ENCODE measurements around the gene C13orf46. TPM values are rescaled to one million over a fixed set of nuclear protein-coding genes. Genes with fewer than 3 reads are reported as not detected.
A peak's percentile ranks its signal among the peaks of the same experiment; 100 is the strongest.

Gene C13orf46
- polyA plus RNA-seq, 1 donor (not counting 4 experiments of a cell fraction or from before 2014, with no cell fraction given) = not detected

DNA sequence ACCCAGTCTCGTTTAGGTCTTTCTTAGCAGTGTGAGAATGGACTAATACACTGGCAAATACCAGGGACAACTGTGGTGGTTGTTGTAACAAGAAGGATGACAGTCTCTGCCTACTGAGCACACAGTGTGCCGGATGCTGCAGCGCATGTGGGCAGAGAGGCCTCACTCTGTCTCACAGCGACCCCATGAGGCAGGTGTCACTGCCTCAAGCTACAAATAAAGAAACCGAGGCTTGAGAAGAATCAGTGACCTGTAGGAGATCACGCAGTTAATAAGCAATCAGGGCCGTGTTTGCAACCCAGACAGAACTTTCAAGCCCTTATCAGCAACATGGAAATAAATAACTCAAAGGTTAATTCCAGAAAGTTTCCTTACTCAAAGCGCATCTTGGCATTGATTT, 69.5 kb downstream of the C13orf46 start:
- FAIRE-seq = peak; percentile 23
- TF ChIP-seq, protein P1, sequence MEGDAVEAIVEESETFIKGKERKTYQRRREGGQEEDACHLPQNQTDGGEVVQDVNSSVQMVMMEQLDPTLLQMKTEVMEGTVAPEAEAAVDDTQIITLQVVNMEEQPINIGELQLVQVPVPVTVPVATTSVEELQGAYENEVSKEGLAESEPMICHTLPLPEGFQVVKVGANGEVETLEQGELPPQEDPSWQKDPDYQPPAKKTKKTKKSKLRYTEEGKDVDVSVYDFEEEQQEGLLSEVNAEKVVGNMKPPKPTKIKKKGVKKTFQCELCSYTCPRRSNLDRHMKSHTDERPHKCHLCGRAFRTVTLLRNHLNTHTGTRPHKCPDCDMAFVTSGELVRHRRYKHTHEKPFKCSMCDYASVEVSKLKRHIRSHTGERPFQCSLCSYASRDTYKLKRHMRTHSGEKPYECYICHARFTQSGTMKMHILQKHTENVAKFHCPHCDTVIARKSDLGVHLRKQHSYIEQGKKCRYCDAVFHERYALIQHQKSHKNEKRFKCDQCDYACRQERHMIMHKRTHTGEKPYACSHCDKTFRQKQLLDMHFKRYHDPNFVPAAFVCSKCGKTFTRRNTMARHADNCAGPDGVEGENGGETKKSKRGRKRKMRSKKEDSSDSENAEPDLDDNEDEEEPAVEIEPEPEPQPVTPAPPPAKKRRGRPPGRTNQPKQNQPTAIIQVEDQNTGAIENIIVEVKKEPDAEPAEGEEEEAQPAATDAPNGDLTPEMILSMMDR (optimal IDR thresholded peaks at IDR 0.05 in 1 of 3, IDR thresholded peaks at IDR 0.05 in 1 of 3, conservative IDR thresholded peaks at IDR 0.05 in 1 of 3; ENCODE audit: extremely low read depth in 1 of 3, insufficient read depth in 2 of 3, low read length in 3 of 3) = peak; percentile 24 to 76 (median 42)
- TF ChIP-seq EZH2 (IDR thresholded peaks at IDR 0.05; ENCODE audit: low read length) = no peak

DNA sequence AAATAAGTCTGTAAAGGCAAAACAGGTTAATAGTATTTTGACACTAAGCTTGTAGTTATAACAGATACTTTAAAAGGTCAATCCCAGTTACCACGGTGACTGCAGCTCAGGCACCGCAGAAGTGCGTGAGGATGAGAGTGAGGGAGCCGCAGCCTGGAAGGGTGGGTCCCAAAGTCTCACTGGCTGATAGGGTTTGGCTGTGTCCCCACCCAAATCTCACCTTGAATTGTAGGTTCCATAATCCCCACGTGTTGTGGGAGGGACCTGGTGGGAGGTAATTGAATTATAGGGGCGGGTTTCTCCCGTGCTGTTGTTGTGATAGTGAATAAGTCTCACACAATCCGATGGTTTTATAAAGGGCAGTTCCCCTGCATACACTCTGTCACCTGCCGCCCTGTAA, 70.0 kb downstream of the C13orf46 start:
- Histone ChIP-seq H3K4me3 (ENCODE audit: control insufficient read depth in 2 of 3, extremely low read depth in 1 of 3, insufficient read depth in 2 of 3, low read depth in 1 of 3, low read length in 3 of 3) (no peak overlapping the region), H3K9me3 (ENCODE audit: control insufficient read depth, low read depth, low read length) (no peaks in the 10 kb centered on the region), H3K36me3 (ENCODE audit: control insufficient read depth in 2 of 2, extremely low read depth in 1 of 2, insufficient read depth in 2 of 2, low read length in 2 of 2) (no peaks in the 10 kb centered on the region), H3K4me1 (ENCODE audit: control insufficient read depth, extremely low read depth, insufficient read depth, low read length) (peaks cover 8% of the 10 kb centered on the region), H3K9me1 (ENCODE audit: control insufficient read depth, extremely low read depth, insufficient read depth, low read length) (no peaks in the 10 kb centered on the region), H3K27ac (ENCODE audit: control insufficient read depth, insufficient read depth, low read length) (no peak overlapping the region), H3K9ac (ENCODE audit: control insufficient read depth, extremely low read depth, insufficient read depth, low read length) (no peak overlapping the region), H3K27me3 (ENCODE audit: control insufficient read depth, extremely low read depth, insufficient read depth, low read length) (no peaks in the 10 kb centered on the region), H4K20me1 (ENCODE audit: control insufficient read depth, extremely low read depth, insufficient read depth, low read length) (no peaks in the 10 kb centered on the region), H3K4me2 (ENCODE audit: control insufficient read depth, extremely low read depth, insufficient read depth, low read depth, low read length) (no peak overlapping the region), H2AFZ (ENCODE audit: control insufficient read depth, low read length) (no peak overlapping the region), H3K79me2 (ENCODE audit: control insufficient read depth, insufficient read depth, low read length) (no peaks in the 10 kb centered on the region)
- DNase-seq (ENCODE audit: low read depth, low spot score) = no peak
- FAIRE-seq = no peak
- dilution Hi-C loops (cut with MboI; ENCODE audit: extremely low pct_ligation_motif_present, low sequenced_read_pairs) = no loop called here
- TF ChIP-seq EZH2 (IDR thresholded peaks at IDR 0.05; ENCODE audit: low read length) = no peak
- TF ChIP-seq, protein P1 (optimal IDR thresholded peaks at IDR 0.05 in 1 of 3, IDR thresholded peaks at IDR 0.05 in 1 of 3, conservative IDR thresholded peaks at IDR 0.05 in 1 of 3; ENCODE audit: extremely low read depth in 1 of 3, insufficient read depth in 2 of 3, low read length in 3 of 3) = no peak

More for the DNA sequence above, 69.5 kb downstream of the C13orf46 start:
- H3K4me1 ChIP-seq (ENCODE audit: control insufficient read depth, extremely low read depth, insufficient read depth, low read length) = peaks cover 8% of the 10 kb centered on the region
- no peak overlapping the region for H3K4me2 ChIP-seq (ENCODE audit: control insufficient read depth, extremely low read depth, insufficient read depth, low read depth, low read length)
- no peaks in the 10 kb centered on the region for H3K9me3 ChIP-seq (ENCODE audit: control insufficient read depth, low read depth, low read length)
- no peak overlapping the region for H3K4me3 ChIP-seq (ENCODE audit: control insufficient read depth in 2 of 3, extremely low read depth in 1 of 3, insufficient read depth in 2 of 3, low read depth in 1 of 3, low read length in 3 of 3)
- H3K79me2 ChIP-seq (ENCODE audit: control insufficient read depth, insufficient read depth, low read length) = no peaks in the 10 kb centered on the region
- H2AFZ ChIP-seq (ENCODE audit: control insufficient read depth, low read length) = no peak overlapping the region
- dilution Hi-C loops (cut with MboI; ENCODE audit: extremely low pct_ligation_motif_present, low sequenced_read_pairs) = no loop called here
- no peaks in the 10 kb centered on the region for H4K20me1 ChIP-seq (ENCODE audit: control insufficient read depth, extremely low read depth, insufficient read depth, low read length)
- no peaks in the 10 kb centered on the region for H3K9me1 ChIP-seq (ENCODE audit: control insufficient read depth, extremely low read depth, insufficient read depth, low read length)
- no peak overlapping the region for H3K9ac ChIP-seq (ENCODE audit: control insufficient read depth, extremely low read depth, insufficient read depth, low read length)
- H3K36me3 ChIP-seq (ENCODE audit: control insufficient read depth in 2 of 2, extremely low read depth in 1 of 2, insufficient read depth in 2 of 2, low read length in 2 of 2) = no peaks in the 10 kb centered on the region
- no peak overlapping the region for H3K27ac ChIP-seq (ENCODE audit: control insufficient read depth, insufficient read depth, low read length)
- no peak for DNase-seq (ENCODE audit: low read depth, low spot score)
- no peaks in the 10 kb centered on the region for H3K27me3 ChIP-seq (ENCODE audit: control insufficient read depth, extremely low read depth, insufficient read depth, low read length)

Other genes with a start within 250 kb of the C13orf46 start
- 5.3 to 9.4 TPM (median 7.6 TPM) in 3 replicates for gene TMEM255B, start 214.8 kb downstream of the C13orf46 start, polyA plus RNA-seq
- 163 to 267 TPM (median 166 TPM) in 3 replicates for gene GAS6, start 110.0 kb downstream of the C13orf46 start, polyA plus RNA-seq
- 3.5 to 6.9 TPM (median 4.1 TPM) in 3 replicates for gene RASA3, start 158.5 kb upstream of the C13orf46 start, polyA plus RNA-seq
- gene CFAP97D2, start 205.2 kb upstream of the C13orf46 start, polyA plus RNA-seq = not detected in 3 replicates